ENCODE measurements around the gene DDX1. TPM values are rescaled to one million over a fixed set of nuclear protein-coding genes. Genes with fewer than 3 reads are reported as not detected.

Gene DDX1
- total RNA-seq, 1 donor from 2014 or later = 103 TPM

GRCh38 chr2:15614545-15615300, 23.1 kb downstream of the DDX1 start:
- DNase-seq (ENCODE audit: low spot score) = no peak
- no peak overlapping the region for H3K4me3 Mint-ChIP-seq
- Histone ChIP-seq H3K9me3 (ENCODE audit: low read depth) (no peaks in the 10 kb centered on the region), H3K4me1 (no peaks in the 10 kb centered on the region), H3K27ac (no peak overlapping the region), H3K36me3 (peaks cover 19% of the 10 kb centered on the region), H3K9ac (no peak overlapping the region), H3K27me3 (no peaks in the 10 kb centered on the region), H3F3A (ENCODE audit: low read depth) (no peaks in the 10 kb centered on the region), H3K4me2 (no peak overlapping the region), H3K79me2 (ENCODE audit: low read depth) (no peaks in the 10 kb centered on the region), H3K4me3 (no peak overlapping the region), H2AFZ (replicated peaks) (no peak overlapping the region), H4K20me1 (ENCODE audit: low read depth) (no peaks in the 10 kb centered on the region)
- TF ChIP-seq EZH2phosphoT487 (IDR thresholded peaks at IDR 0.05) = no peak
- TF ChIP-seq EZH2 (IDR thresholded peaks at IDR 0.05) = no peak
- TF ChIP-seq, protein P1, sequence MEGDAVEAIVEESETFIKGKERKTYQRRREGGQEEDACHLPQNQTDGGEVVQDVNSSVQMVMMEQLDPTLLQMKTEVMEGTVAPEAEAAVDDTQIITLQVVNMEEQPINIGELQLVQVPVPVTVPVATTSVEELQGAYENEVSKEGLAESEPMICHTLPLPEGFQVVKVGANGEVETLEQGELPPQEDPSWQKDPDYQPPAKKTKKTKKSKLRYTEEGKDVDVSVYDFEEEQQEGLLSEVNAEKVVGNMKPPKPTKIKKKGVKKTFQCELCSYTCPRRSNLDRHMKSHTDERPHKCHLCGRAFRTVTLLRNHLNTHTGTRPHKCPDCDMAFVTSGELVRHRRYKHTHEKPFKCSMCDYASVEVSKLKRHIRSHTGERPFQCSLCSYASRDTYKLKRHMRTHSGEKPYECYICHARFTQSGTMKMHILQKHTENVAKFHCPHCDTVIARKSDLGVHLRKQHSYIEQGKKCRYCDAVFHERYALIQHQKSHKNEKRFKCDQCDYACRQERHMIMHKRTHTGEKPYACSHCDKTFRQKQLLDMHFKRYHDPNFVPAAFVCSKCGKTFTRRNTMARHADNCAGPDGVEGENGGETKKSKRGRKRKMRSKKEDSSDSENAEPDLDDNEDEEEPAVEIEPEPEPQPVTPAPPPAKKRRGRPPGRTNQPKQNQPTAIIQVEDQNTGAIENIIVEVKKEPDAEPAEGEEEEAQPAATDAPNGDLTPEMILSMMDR (IDR thresholded peaks at IDR 0.05) = no peak
- no peaks in the 10 kb centered on the region for H3K27me3 Mint-ChIP-seq (ENCODE audit: insufficient read depth, low read depth)
- H3K27ac Mint-ChIP-seq = no peak overlapping the region
- H3K9me3 Mint-ChIP-seq = peaks cover 5% of the 10 kb centered on the region
- peaks cover 22% of the 10 kb centered on the region for H3K36me3 Mint-ChIP-seq
- H3K4me1 Mint-ChIP-seq = no peaks in the 10 kb centered on the region

- no peak overlapping the region for H3K4me3 Mint-ChIP-seq
- DNase-seq (ENCODE audit: low spot score) = no peak
- no peaks in the 10 kb centered on the region for H3K79me2 ChIP-seq (ENCODE audit: low read depth)
- peaks cover 18% of the 10 kb centered on the region for H3K36me3 ChIP-seq
- H3K27ac ChIP-seq = no peak overlapping the region
- H3F3A ChIP-seq (ENCODE audit: low read depth) = no peaks in the 10 kb centered on the region
- TF ChIP-seq EZH2 (IDR thresholded peaks at IDR 0.05) = no peak
- TF ChIP-seq, protein P1 (IDR thresholded peaks at IDR 0.05) = no peak
- TF ChIP-seq EZH2phosphoT487 (IDR thresholded peaks at IDR 0.05) = no peak
- no peaks in the 10 kb centered on the region for H4K20me1 ChIP-seq (ENCODE audit: low read depth)
- no peaks in the 10 kb centered on the region for H3K9me3 ChIP-seq (ENCODE audit: low read depth)
- H3K4me1 Mint-ChIP-seq = no peaks in the 10 kb centered on the region
- no peaks in the 10 kb centered on the region for H3K27me3 ChIP-seq
- peaks cover 3% of the 10 kb centered on the region for H3K9me3 Mint-ChIP-seq
- no peak overlapping the region for H3K4me3 ChIP-seq
- H3K36me3 Mint-ChIP-seq = peaks cover 17% of the 10 kb centered on the region
- no peaks in the 10 kb centered on the region for H3K4me1 ChIP-seq
- no peaks in the 10 kb centered on the region for H3K27me3 Mint-ChIP-seq (ENCODE audit: insufficient read depth, low read depth)
- no peak overlapping the region for H3K4me2 ChIP-seq
- no peak overlapping the region for H2AFZ ChIP-seq (replicated peaks)
- H3K27ac Mint-ChIP-seq = no peak overlapping the region
- H3K9ac ChIP-seq = no peak overlapping the region
Observed at GRCh38 chr2:15615301-15615920, 23.7 kb downstream of the DDX1 start.

DNA sequence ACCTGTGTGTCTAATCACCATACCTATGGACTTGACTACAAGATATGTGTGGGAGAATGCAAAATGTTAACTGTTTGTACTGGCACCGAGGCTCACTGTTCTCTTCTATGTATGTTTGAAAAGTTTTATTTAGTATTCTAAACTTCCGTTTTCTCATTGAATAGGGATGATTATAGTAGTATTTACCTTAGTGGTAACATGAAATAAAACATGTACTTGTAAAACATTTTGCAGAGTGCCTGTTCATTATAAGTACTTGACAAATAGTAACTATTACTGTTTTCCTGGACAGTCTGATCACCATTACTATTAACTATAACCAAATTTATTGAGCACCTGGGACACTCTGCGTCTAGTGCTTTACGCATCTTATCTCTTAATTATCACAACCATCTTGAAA, 24.8 kb downstream of the DDX1 start:
- Mint-ChIP-seq H3K27ac (no peak overlapping the region), H3K4me3 (no peak overlapping the region), H3K36me3 (peaks cover 18% of the 10 kb centered on the region), H3K27me3 (ENCODE audit: insufficient read depth, low read depth) (no peaks in the 10 kb centered on the region), H3K4me1 (no peaks in the 10 kb centered on the region), H3K9me3 (no peaks in the 10 kb centered on the region)
- Histone ChIP-seq H3K4me2 (no peak overlapping the region), H3K36me3 (peaks cover 25% of the 10 kb centered on the region), H2AFZ (replicated peaks) (no peak overlapping the region), H4K20me1 (ENCODE audit: low read depth) (no peaks in the 10 kb centered on the region), H3K4me3 (no peak overlapping the region), H3K9ac (no peak overlapping the region), H3F3A (ENCODE audit: low read depth) (no peaks in the 10 kb centered on the region), H3K9me3 (ENCODE audit: low read depth) (no peaks in the 10 kb centered on the region), H3K27me3 (no peaks in the 10 kb centered on the region), H3K4me1 (no peaks in the 10 kb centered on the region), H3K27ac (no peak overlapping the region), H3K79me2 (ENCODE audit: low read depth) (no peaks in the 10 kb centered on the region)
- TF ChIP-seq EZH2 (IDR thresholded peaks at IDR 0.05) (no peak), EZH2phosphoT487 (IDR thresholded peaks at IDR 0.05) (no peak)
- TF ChIP-seq, protein P1 (IDR thresholded peaks at IDR 0.05) = no peak
- DNase-seq (ENCODE audit: low spot score) = no peak

Data from neural progenitor cell (in vitro differentiated cells).